Amniotic stem cell (primary cell): Measurements from ENCODE around the gene ASTL.
"Not testable (repeated sequence)": the region's sequence is repeated elsewhere in the genome, so short reads cannot be mapped to it uniquely, and the experiment has no call there.

Experiments used
- DNase-seq: peaks from one replicate; lab custom pipeline; 2025; lab: John Stamatoyannopoulos, UW

Gene ASTL

GRCh38 chr2:96146153-96146880 lies 8.0 kb upstream of the ASTL start:
- DNase-seq, result no peak

GRCh38 chr2:96145848-96146152 lies 7.5 kb upstream of the ASTL start:
- no peak for DNase-seq

GRCh38 chr2:96145036-96145847 lies 6.9 kb upstream of the ASTL start, which contains the start of gene DUSP2:
DUSP2 (minus strand) TSS chr2:96145440; CDS start chr2:96145354, 86 bp downstream.
- peak; percentile 32 for DNase-seq

GRCh38 chr2:96144481-96145035 lies 6.3 kb upstream of the ASTL start:
- no peak for DNase-seq

- no peak for DNase-seq
These were observed 5.7 kb upstream of the ASTL start for GRCh38 chr2:96143848-96144480.

- no peak for DNase-seq
These were observed 5.0 kb upstream of the ASTL start for GRCh38 chr2:96143231-96143847.

- DNase-seq, result no peak
These were observed 4.2 kb upstream of the ASTL start for GRCh38 chr2:96142217-96143113.

GRCh38 chr2:96141624-96141967 lies 3.3 kb upstream of the ASTL start:
- DNase-seq, result not testable (repeated sequence)

- no peak for DNase-seq
These were observed 2.8 kb upstream of the ASTL start for GRCh38 chr2:96140941-96141623.

GRCh38 chr2:96139181-96139758 lies 968 bp upstream of the ASTL start:
- no peak for DNase-seq

GRCh38 chr2:96137321-96138178 lies 752 bp downstream of the ASTL start:
- no peak for DNase-seq

- DNase-seq, result no peak
These were observed 2.1 kb downstream of the ASTL start for GRCh38 chr2:96136129-96136720.

GRCh38 chr2:96135621-96136020 lies 2.7 kb downstream of the ASTL start:
- no peak for DNase-seq

- DNase-seq, result no peak
These were observed 3.1 kb downstream of the ASTL start for GRCh38 chr2:96135171-96135570.

GRCh38 chr2:96134421-96134820 lies 3.9 kb downstream of the ASTL start:
- DNase-seq, result no peak

GRCh38 chr2:96131813-96132745 lies 6.2 kb downstream of the ASTL start:
- no peak for DNase-seq

GRCh38 chr2:96131152-96131812 lies 7.0 kb downstream of the ASTL start:
- no peak for DNase-seq
